Measurements from ENCODE around the gene ADRB2.

ADRB2 gene

DNA sequence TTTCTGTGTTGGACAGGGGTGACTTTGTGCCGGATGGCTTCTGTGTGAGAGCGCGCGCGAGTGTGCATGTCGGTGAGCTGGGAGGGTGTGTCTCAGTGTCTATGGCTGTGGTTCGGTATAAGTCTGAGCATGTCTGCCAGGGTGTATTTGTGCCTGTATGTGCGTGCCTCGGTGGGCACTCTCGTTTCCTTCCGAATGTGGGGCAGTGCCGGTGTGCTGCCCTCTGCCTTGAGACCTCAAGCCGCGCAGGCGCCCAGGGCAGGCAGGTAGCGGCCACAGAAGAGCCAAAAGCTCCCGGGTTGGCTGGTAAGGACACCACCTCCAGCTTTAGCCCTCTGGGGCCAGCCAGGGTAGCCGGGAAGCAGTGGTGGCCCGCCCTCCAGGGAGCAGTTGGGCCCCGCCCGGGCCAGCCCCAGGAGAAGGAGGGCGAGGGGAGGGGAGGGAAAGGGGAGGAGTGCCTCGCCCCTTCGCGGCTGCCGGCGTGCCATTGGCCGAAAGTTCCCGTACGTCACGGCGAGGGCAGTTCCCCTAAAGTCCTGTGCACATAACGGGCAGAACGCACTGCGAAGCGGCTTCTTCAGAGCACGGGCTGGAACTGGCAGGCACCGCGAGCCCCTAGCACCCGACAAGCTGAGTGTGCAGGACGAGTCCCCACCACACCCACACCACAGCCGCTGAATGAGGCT is at the start of gene ADRB2:
ADRB2 (plus strand) TSS at position 559 of the 686 bp plus-strand sequence. CDS start 221 bp downstream, outside the sequence.
- TF ChIP-seq TOX (CRISPR knock-in tag; IDR thresholded peaks at IDR 0.05; ENCODE audit: borderline replicate concordance) = no peak
- TF ChIP-seq RARB (CRISPR knock-in tag; IDR thresholded peaks at IDR 0.05) = no peak
- no peak for TF ChIP-seq BACH2 (CRISPR knock-in tag; IDR thresholded peaks at IDR 0.05; ENCODE audit: borderline replicate concordance)
- TF ChIP-seq ARNTL (CRISPR knock-in tag; IDR thresholded peaks at IDR 0.05; ENCODE audit: borderline replicate concordance, low read depth) = no peak
- no peak for TF ChIP-seq PATZ1 (CRISPR knock-in tag; IDR thresholded peaks at IDR 0.05; ENCODE audit: borderline replicate concordance)
- TF ChIP-seq ZFP3 (CRISPR knock-in tag; IDR thresholded peaks at IDR 0.05) = no peak
- TF ChIP-seq SNAI2 (CRISPR knock-in tag; IDR thresholded peaks at IDR 0.05) = no peak
- TF ChIP-seq POU6F1 (CRISPR knock-in tag; IDR thresholded peaks at IDR 0.05; ENCODE audit: borderline replicate concordance, low read depth) = no peak
- TF ChIP-seq TSHZ2 (CRISPR knock-in tag; IDR thresholded peaks at IDR 0.05) = no peak
- TF ChIP-seq, protein P1, sequence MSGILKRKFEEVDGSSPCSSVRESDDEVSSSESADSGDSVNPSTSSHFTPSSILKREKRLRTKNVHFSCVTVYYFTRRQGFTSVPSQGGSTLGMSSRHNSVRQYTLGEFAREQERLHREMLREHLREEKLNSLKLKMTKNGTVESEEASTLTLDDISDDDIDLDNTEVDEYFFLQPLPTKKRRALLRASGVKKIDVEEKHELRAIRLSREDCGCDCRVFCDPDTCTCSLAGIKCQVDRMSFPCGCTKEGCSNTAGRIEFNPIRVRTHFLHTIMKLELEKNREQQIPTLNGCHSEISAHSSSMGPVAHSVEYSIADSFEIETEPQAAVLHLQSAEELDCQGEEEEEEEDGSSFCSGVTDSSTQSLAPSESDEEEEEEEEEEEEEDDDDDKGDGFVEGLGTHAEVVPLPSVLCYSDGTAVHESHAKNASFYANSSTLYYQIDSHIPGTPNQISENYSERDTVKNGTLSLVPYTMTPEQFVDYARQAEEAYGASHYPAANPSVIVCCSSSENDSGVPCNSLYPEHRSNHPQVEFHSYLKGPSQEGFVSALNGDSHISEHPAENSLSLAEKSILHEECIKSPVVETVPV (CRISPR knock-in tag; IDR thresholded peaks at IDR 0.05) = no peak
- TF ChIP-seq ISL1 (CRISPR knock-in tag; IDR thresholded peaks at IDR 0.05) = no peak
- no peak for TF ChIP-seq GLIS3 (CRISPR knock-in tag; IDR thresholded peaks at IDR 0.05)
- TF ChIP-seq ZNF70 (CRISPR knock-in tag; IDR thresholded peaks at IDR 0.05) = no peak
- TF ChIP-seq OSR1 (CRISPR knock-in tag; IDR thresholded peaks at IDR 0.05) = no peak
- TF ChIP-seq, protein P2, sequence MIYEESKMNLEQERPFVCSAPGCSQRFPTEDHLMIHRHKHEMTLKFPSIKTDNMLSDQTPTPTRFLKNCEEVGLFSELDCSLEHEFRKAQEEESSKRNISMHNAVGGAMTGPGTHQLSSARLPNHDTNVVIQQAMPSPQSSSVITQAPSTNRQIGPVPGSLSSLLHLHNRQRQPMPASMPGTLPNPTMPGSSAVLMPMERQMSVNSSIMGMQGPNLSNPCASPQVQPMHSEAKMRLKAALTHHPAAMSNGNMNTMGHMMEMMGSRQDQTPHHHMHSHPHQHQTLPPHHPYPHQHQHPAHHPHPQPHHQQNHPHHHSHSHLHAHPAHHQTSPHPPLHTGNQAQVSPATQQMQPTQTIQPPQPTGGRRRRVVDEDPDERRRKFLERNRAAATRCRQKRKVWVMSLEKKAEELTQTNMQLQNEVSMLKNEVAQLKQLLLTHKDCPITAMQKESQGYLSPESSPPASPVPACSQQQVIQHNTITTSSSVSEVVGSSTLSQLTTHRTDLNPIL (CRISPR knock-in tag; IDR thresholded peaks at IDR 0.05; ENCODE audit: low read depth) = no peak
- TF ChIP-seq CSDC2 (CRISPR knock-in tag; IDR thresholded peaks at IDR 0.05) = no peak
- no peak for TF ChIP-seq ESRRG (CRISPR knock-in tag; IDR thresholded peaks at IDR 0.05)
- ATAC-seq = peak; percentile 96

- TF ChIP-seq ZNF70 (CRISPR knock-in tag; IDR thresholded peaks at IDR 0.05) (no peak), ZFP3 (CRISPR knock-in tag; IDR thresholded peaks at IDR 0.05) (no peak), ZNF565 (CRISPR knock-in tag; conservative IDR thresholded peaks at IDR 0.05; ENCODE audit: low read depth) (no peak), RARB (CRISPR knock-in tag; IDR thresholded peaks at IDR 0.05) (no peak), TCF4 (CRISPR knock-in tag; IDR thresholded peaks at IDR 0.05; ENCODE audit: borderline replicate concordance) (no peak), GLIS3 (CRISPR knock-in tag; IDR thresholded peaks at IDR 0.05) (no peak), ZFP30 (CRISPR knock-in tag; IDR thresholded peaks at IDR 0.05) (no peak), SNAI2 (CRISPR knock-in tag; IDR thresholded peaks at IDR 0.05) (no peak)
- peak; percentile 95 for ATAC-seq
Measured at GRCh38 chr5:148776780-148777179, 49.6 kb upstream of the ADRB2 start.

DNA sequence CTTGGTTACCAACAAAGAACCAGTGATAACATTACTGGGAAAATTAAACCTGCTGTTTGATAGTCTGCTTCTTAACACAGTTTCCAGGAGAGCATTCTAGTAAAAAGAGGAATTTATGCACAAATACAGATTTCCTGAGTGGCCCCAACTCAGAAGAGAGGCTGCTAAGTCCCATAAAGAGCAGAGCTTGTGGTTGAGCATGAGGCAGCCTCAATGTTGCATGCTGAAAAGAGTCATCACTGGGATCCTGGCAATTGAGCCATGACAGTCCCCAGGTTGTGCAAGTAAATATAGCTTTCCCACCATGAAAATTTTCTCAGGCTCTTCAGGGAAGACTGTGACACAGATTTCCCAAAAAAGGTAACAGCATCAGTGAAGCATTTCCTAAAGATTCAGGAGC is 47.5 kb upstream of the ADRB2 start:
- TF ChIP-seq ZFP3 (CRISPR knock-in tag; IDR thresholded peaks at IDR 0.05) (no peak), ZNF8 (CRISPR knock-in tag; IDR thresholded peaks at IDR 0.05) (no peak), OSR1 (CRISPR knock-in tag; IDR thresholded peaks at IDR 0.05) (no peak), BACH2 (CRISPR knock-in tag; IDR thresholded peaks at IDR 0.05; ENCODE audit: borderline replicate concordance) (no peak)
- ATAC-seq = no peak
